Mesenchymal stem cell (in vitro differentiated cells and primary cell): ENCODE measurements around the gene CCND1.

ENCODE experiments used
- DNase-seq: peaks from one replicate; pipeline ENCODE4 v3.0.0-alpha.2; 2013
- H2AFZ ChIP-seq: one replicate; pipeline ENCODE4 v1.6.1; 2013; ENCODE audit warnings: low read depth, mild to moderate bottlenecking, control low read depth, inconsistent platforms, low read length, moderate library complexity
- H2AK5ac ChIP-seq: 2 replicates; pipeline ENCODE4 v1.6.1; 2013; ENCODE audit warnings: low read length, moderate library complexity, mild to moderate bottlenecking, inconsistent platforms; ENCODE audit not compliant: severe bottlenecking
- H2BK120ac ChIP-seq: one replicate; pipeline ENCODE4 v1.6.1; 2013; ENCODE audit warnings: low read depth, mild to moderate bottlenecking, inconsistent platforms, low read length, moderate library complexity
- H2BK12ac ChIP-seq, 2 experiments: one replicate each; pipeline ENCODE4 v1.6.1; 2013; ENCODE audit warnings: inconsistent platforms in 2 of 2, low read length in 2 of 2, mild to moderate bottlenecking in 2 of 2, moderate library complexity in 2 of 2, control low read depth in 1 of 2
- H2BK15ac ChIP-seq: one replicate; pipeline ENCODE4 v1.6.1; 2013; ENCODE audit warnings: mild to moderate bottlenecking, low read depth, inconsistent platforms; ENCODE audit not compliant: poor library complexity, severe bottlenecking
- H2BK5ac ChIP-seq: 2 replicates; pipeline ENCODE4 v1.6.1; 2013; ENCODE audit warnings: low read depth, mild to moderate bottlenecking, low read length, control low read depth, inconsistent platforms; ENCODE audit not compliant: poor library complexity, severe bottlenecking
- H3K14ac ChIP-seq, 2 experiments: one replicate each; pipeline ENCODE4 v1.6.1; 2013; ENCODE audit warnings: inconsistent platforms in 2 of 2, low read length in 2 of 2, control low read depth in 1 of 2, mild to moderate bottlenecking in 1 of 2, moderate library complexity in 1 of 2
- H3K18ac ChIP-seq, 2 experiments: one replicate each; pipeline ENCODE4 v1.6.1; 2013; ENCODE audit warnings: inconsistent platforms in 2 of 2, low read length in 2 of 2, control low read depth in 1 of 2, low read depth in 1 of 2, mild to moderate bottlenecking in 1 of 2
- H3K23ac ChIP-seq, 2 experiments: one replicate each; pipeline ENCODE4 v1.6.1; 2013; ENCODE audit warnings: inconsistent platforms in 2 of 2, low read length in 2 of 2, mild to moderate bottlenecking in 2 of 2, moderate library complexity in 2 of 2, control low read depth in 1 of 2
- H3K27ac ChIP-seq: 2 replicates; pipeline ENCODE4 v1.5.1; 2013; ENCODE audit warnings: mild to moderate bottlenecking, moderate library complexity, low read length, control low read depth, inconsistent platforms; ENCODE audit not compliant: poor library complexity, severe bottlenecking
- H3K27me3 ChIP-seq, 2 experiments: 2 replicates each; pipeline versions ENCODE4 v1.6.1 to v1.7.0; 2013; ENCODE audit warnings: low read length in 2 of 2, mild to moderate bottlenecking in 2 of 2, moderate library complexity in 2 of 2, control low read depth in 1 of 2, inconsistent platforms in 1 of 2; ENCODE audit not compliant: control insufficient read depth in 1 of 2, insufficient read depth in 1 of 2
- H3K36me3 ChIP-seq, 2 experiments: 2 replicates each; pipeline versions ENCODE4 v1.6.1 to v1.7.0; 2013; ENCODE audit warnings: low read length in 2 of 2, control low read depth in 1 of 2, inconsistent platforms in 1 of 2, low read depth in 1 of 2, mild to moderate bottlenecking in 1 of 2; ENCODE audit not compliant: insufficient read depth in 2 of 2, control insufficient read depth in 1 of 2
- H3K4ac ChIP-seq, 2 experiments: one replicate each; pipeline ENCODE4 v1.6.1; 2013; ENCODE audit warnings: inconsistent platforms in 2 of 2, low read length in 2 of 2, mild to moderate bottlenecking in 2 of 2, moderate library complexity in 2 of 2, control low read depth in 1 of 2, low read depth in 1 of 2
- H3K4me1 ChIP-seq: 2 replicates; pipeline ENCODE4 v1.6.1; 2013; ENCODE audit warnings: low read depth, low read length, control low read depth; ENCODE audit not compliant: control insufficient read depth, insufficient read depth
- H3K4me2 ChIP-seq: 2 replicates; pipeline ENCODE4 v1.6.1; 2013; ENCODE audit warnings: low read length, mild to moderate bottlenecking, inconsistent platforms; ENCODE audit not compliant: poor library complexity, severe bottlenecking
- H3K4me3 ChIP-seq, 2 experiments: 2 replicates each; pipeline versions ENCODE4 v1.5.1 to v1.7.0; 2013; ENCODE audit warnings: low read length in 2 of 2, mild to moderate bottlenecking in 2 of 2, control low read depth in 1 of 2, low read depth in 1 of 2; ENCODE audit not compliant: insufficient read depth in 1 of 2
- H3K79me1 ChIP-seq: replicated peaks from 2 replicates; pipeline ENCODE4 v1.6.1; 2013; ENCODE audit warnings: mild to moderate bottlenecking, control low read depth, low read length, inconsistent platforms; ENCODE audit not compliant: poor library complexity, severe bottlenecking
- H3K9ac ChIP-seq: 2 replicates; pipeline ENCODE4 v1.7.0; 2013; ENCODE audit warnings: mild to moderate bottlenecking, low read length, moderate library complexity
- H3K9me3 ChIP-seq: 2 replicates; pipeline ENCODE4 v1.7.0; 2013; ENCODE audit warnings: mild to moderate bottlenecking, low read length; ENCODE audit not compliant: control insufficient read depth
- H4K8ac ChIP-seq: one replicate; pipeline ENCODE4 v1.6.1; 2013; ENCODE audit warnings: inconsistent platforms, mild to moderate bottlenecking, low read length, moderate library complexity
- H4K91ac ChIP-seq: one replicate; pipeline ENCODE4 v1.6.1; 2013; ENCODE audit warnings: mild to moderate bottlenecking, low read length, inconsistent platforms
- WGBS: methylation state at CpG from one replicate; pipeline ENCODE4 v1.1.7; 2013; ENCODE audit warnings: mixed read lengths; 5-methylcytosine and 5-hydroxymethylcytosine counted together

The CCND1 gene

GRCh38 chr11:69642913-69643632 is 2.1 kb downstream of the CCND1 start:
- peak overlapping the region; percentile 92 for H2BK120ac ChIP-seq
- H2AK5ac ChIP-seq = no peak overlapping the region
- H3K36me3 ChIP-seq = peaks cover 47 to 48% of the 10 kb centered on the region in 2 experiments
- no peak overlapping the region for H2AFZ ChIP-seq
- peak overlapping the region; percentile 71 for H2BK15ac ChIP-seq
- under 1% methylated on average over 63 of the region's 81 CpGs for WGBS
- peak overlapping the region; percentile 100 for H3K9ac ChIP-seq
- peak overlapping the region; percentile 47 for H4K8ac ChIP-seq
- peak overlapping the region; percentile 76 to 99 for H3K4me3 ChIP-seq
- peak overlapping the region in 1 of 2 experiments; percentile 73 for H3K14ac ChIP-seq
- peak overlapping the region in 1 of 2 experiments; percentile 79 for H3K23ac ChIP-seq
- H4K91ac ChIP-seq = no peak overlapping the region
- H2BK12ac ChIP-seq = peak overlapping the region in 1 of 2 experiments; percentile 73
- peak overlapping the region; percentile 87 for H3K4me2 ChIP-seq
- DNase-seq = peak; percentile 72
- H3K27ac ChIP-seq = peak overlapping the region; percentile 61
- peak overlapping the region; percentile 47 to 73 for H3K4ac ChIP-seq
- no peaks in the 10 kb centered on the region for H3K27me3 ChIP-seq
- peaks cover 35% of the 10 kb centered on the region for H3K4me1 ChIP-seq
- no peak overlapping the region for H2BK5ac ChIP-seq
- H3K9me3 ChIP-seq = no peaks in the 10 kb centered on the region
- H3K18ac ChIP-seq = peak overlapping the region; percentile 88 to 95
- peaks cover 12% of the 10 kb centered on the region for H3K79me1 ChIP-seq

- Histone ChIP-seq H3K27me3 (no peaks in the 10 kb centered on the region), H4K8ac (no peak overlapping the region), H2BK5ac (no peak overlapping the region), H3K36me3 (peaks cover 52 to 53% of the 10 kb centered on the region in 2 experiments), H3K4me2 (peak overlapping the region; percentile 87), H2BK12ac (peak overlapping the region in 1 of 2 experiments; percentile 6), H2BK15ac (no peak overlapping the region), H3K27ac (peak overlapping the region; percentile 26), H3K9me3 (no peaks in the 10 kb centered on the region), H3K4me3 (peak overlapping the region in 1 of 2 experiments; percentile 99), H3K4ac (peak overlapping the region in 1 of 2 experiments; percentile 73), H4K91ac (no peak overlapping the region), H3K23ac (peak overlapping the region in 1 of 2 experiments; percentile 9), H3K79me1 (peaks cover 14% of the 10 kb centered on the region), H3K9ac (peak overlapping the region; percentile 100), H2AK5ac (no peak overlapping the region), H2BK120ac (no peak overlapping the region), H3K4me1 (peaks cover 31% of the 10 kb centered on the region), H3K18ac (peak overlapping the region in 1 of 2 experiments; percentile 52), H3K14ac (peak overlapping the region in 1 of 2 experiments; percentile 73), H2AFZ (no peak overlapping the region)
- no peak for DNase-seq
- WGBS = 77% methylated on average over 27 of the region's 27 CpGs
Observed at GRCh38 chr11:69643646-69644045, 2.7 kb downstream of the CCND1 start.

GRCh38 chr11:69644071-69644961 is 3.4 kb downstream of the CCND1 start:
- peak overlapping the region; percentile 4 to 85 for H3K18ac ChIP-seq
- peaks cover 33% of the 10 kb centered on the region for H3K4me1 ChIP-seq
- H3K4me2 ChIP-seq = peak overlapping the region; percentile 87
- peaks cover 59 to 60% of the 10 kb centered on the region in 2 experiments for H3K36me3 ChIP-seq
- H2AK5ac ChIP-seq = peak overlapping the region; percentile 40
- no peak overlapping the region for H2BK5ac ChIP-seq
- peak overlapping the region; percentile 35 for H4K91ac ChIP-seq
- H3K27me3 ChIP-seq = no peaks in the 10 kb centered on the region
- H2BK120ac ChIP-seq = no peak overlapping the region
- H3K9ac ChIP-seq = peak overlapping the region; percentile 100
- peak overlapping the region in 1 of 2 experiments; percentile 84 for H3K14ac ChIP-seq
- H3K4ac ChIP-seq = peak overlapping the region in 1 of 2 experiments; percentile 73
- peak overlapping the region; percentile 7 to 99 for H3K4me3 ChIP-seq
- H3K79me1 ChIP-seq = peaks cover 18% of the 10 kb centered on the region
- no peak overlapping the region for H2AFZ ChIP-seq
- peak overlapping the region; percentile 52 for H4K8ac ChIP-seq
- peak overlapping the region; percentile 26 for H3K27ac ChIP-seq
- 70% methylated on average over 24 of the region's 24 CpGs for WGBS
- H2BK12ac ChIP-seq = peak overlapping the region in 1 of 2 experiments; percentile 66
- peak overlapping the region in 1 of 2 experiments; percentile 9 for H3K23ac ChIP-seq
- peak; percentile 80 for DNase-seq
- no peak overlapping the region for H2BK15ac ChIP-seq
- no peaks in the 10 kb centered on the region for H3K9me3 ChIP-seq
